NCI-H2081 treated with DMSO at 0.1 percent for 48 hours (cell line): ENCODE results near the gene NBPF15.
"Not testable (repeated sequence)": the region's sequence is repeated elsewhere in the genome, so short reads cannot be mapped to it uniquely, and the experiment has no call there.

Experiments used
- DNase-seq: peaks from one replicate; lab custom pipeline; 2025; lab: John Stamatoyannopoulos, UW

Gene NBPF15, protein sequence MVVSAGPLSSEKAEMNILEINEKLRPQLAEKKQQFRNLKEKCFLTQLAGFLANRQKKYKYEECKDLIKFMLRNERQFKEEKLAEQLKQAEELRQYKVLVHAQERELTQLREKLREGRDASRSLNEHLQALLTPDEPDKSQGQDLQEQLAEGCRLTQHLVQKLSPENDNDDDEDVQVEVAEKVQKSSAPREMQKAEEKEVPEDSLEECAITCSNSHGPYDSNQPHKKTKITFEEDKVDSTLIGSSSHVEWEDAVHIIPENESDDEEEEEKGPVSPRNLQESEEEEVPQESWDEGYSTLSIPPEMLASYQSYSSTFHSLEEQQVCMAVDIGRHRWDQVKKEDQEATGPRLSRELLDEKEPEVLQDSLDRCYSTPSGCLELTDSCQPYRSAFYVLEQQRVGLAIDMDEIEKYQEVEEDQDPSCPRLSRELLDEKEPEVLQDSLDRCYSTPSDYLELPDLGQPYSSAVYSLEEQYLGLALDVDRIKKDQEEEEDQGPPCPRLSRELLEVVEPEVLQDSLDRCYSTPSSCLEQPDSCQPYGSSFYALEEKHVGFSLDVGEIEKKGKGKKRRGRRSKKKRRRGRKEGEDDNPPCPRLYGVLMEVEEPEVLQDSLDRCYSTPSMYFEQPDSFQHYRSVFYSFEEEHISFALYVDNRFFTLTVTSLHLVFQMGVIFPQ

DNA sequence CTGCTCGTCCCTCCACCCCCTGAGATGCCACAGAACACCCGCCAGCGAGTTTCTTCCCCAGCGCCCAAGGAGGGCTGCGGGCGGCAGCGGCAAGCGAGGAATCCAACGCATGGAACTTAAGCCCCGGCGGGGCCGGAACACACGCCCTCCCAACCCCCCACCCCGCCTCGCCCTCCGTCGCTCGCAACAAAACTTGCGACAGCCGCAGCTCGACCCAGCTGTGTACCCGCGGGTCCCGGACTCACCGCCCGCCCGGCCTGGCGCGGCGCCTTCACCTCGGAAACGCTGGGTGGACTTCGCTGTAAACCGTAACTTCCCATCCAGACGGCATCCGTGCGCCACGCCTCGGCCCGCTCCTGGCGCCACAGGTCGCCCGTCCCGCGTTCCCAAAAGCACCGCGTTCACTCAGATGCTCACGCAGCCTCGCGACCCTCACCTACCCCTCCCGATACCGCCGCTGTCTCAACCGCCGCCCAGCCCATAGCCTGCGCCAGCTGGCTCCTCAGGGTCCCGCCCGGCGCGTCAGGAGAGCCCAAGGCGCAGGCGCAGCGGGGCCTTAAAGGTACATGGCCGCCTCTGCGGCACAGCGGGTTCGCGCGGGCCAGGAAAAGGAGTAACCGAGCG, at the start of gene NBPF15:
Gene NBPF15, minus strand, starts transcription at position 534 of the 624 bp plus-strand sequence. CDS start 21,666 bp downstream, outside the sequence.
- not testable (repeated sequence) for DNase-seq

DNA sequence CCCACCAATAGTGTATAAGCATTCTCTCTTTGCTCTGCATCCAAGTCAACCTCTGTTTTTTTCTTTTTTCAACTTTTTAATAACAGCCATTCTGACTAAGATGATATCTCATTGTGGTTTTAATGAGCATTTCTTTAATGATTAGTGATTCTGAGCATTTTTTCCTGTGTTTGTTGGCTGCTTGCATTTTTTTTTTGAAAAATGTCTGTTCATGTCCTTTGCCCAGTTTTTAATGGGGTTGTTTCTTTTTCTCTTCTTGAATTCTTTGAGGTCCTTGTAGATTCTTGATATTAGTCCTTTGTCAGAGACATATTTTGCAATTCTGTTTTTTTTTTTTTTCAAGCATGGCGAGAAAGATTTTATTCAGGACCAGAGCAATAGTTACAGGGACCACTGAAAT, 35.0 kb upstream of the NBPF15 start:
- not testable (repeated sequence) for DNase-seq

GRCh38 chr1:144494130-144494529, 32.7 kb upstream of the NBPF15 start:
- DNase-seq: not testable (repeated sequence)

- DNase-seq: not testable (repeated sequence)
These were observed 28.9 kb upstream of the NBPF15 start for GRCh38 chr1:144490394-144490793.

- not testable (repeated sequence) for DNase-seq
These were observed 25.5 kb upstream of the NBPF15 start for GRCh38 chr1:144487002-144487401.

- not testable (repeated sequence) for DNase-seq
These were observed 23.9 kb upstream of the NBPF15 start for GRCh38 chr1:144485048-144485993.

GRCh38 chr1:144473897-144474296, 12.4 kb upstream of the NBPF15 start:
- DNase-seq: not testable (repeated sequence)

DNA sequence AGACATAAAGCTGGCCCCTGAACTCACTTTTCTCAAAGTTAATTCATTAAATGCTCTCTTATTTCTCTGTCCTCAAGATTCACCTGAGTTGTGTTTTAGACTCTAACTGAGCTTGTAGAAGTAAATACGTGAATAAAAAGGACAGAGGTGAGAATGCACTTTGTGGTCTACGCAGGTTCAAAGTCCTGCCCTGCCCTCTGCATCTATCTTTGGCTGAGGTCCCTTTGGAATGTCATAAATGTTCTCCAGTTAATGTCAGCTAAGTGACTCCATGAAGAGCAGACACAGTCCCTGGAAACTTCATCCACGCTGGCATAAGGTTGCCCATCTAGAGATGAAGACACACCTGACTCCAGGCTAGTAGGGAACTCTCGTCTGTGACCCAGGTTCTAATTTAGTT, 10.0 kb upstream of the NBPF15 start:
- DNase-seq: not testable (repeated sequence)

DNA sequence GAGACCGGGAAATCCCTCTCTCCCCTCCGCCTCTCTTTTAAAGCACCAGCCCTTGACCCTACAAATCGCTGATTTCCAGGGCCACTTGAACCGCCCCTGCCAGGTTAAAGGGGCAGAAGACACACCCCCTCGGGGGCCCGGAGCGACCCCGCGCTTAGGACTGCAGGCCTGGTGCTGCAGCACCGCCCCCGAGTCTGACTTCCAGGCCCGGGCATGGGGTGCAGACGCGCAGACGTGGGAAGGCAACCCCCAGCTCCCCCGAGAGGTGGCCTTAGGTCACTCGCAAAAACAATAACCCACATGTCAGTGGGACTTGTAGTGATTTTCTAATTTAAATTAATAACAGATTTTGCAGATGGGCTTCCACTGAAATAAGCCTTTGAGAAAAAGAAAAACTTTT, 309 bp upstream of the NBPF15 start:
- DNase-seq: not testable (repeated sequence)

GRCh38 chr1:144460686-144461085, 783 bp downstream of the NBPF15 start:
- not testable (repeated sequence) for DNase-seq

- DNase-seq: not testable (repeated sequence)
These were observed 19.1 kb downstream of the NBPF15 start for GRCh38 chr1:144442402-144442801.

- not testable (repeated sequence) for DNase-seq
These were observed 21.7 kb downstream of the NBPF15 start for GRCh38 chr1:144439737-144440136.

DNA sequence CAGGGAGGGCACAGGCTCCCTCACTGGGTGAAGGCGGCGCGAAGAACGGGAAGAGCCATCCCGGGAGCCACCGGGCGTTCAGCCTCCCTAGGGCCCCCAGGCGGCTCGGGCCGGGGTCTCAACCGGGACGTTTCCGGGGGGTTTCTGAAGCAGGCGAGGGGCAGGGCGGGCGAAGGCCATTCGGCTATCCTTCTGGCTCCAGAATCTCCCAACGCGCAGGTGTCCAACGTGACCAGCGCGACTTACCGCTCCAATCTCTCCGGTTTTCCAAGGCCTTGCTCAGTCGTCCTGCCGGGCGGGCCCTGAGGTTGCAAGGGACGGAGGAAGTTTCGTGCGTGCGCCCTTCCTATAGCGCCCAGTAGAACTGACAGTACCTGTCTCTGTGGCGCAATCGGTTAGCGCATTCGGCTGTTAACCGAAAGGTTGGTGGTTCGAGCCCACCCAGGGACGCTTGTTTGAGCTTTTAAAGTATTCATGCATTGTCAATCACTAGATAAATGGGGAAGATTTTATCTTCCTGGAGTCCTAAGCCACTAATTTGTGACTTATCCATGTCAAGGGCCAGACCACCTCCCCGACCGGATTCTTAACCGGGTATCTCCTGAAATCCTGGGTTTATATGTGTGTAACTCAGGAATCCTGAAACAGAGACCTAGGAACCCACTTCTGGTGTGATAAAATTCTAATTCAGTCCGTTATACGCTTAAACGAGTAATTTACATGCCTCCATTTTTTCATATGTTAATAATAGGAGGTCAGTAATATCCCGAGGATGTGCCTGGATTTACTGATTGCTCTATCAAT, 42.4 kb downstream of the NBPF15 start:
- not testable (repeated sequence) for DNase-seq

GRCh38 chr1:144413404-144414118, 47.9 kb downstream of the NBPF15 start:
- DNase-seq: not testable (repeated sequence)

GRCh38 chr1:144412491-144413403, 48.7 kb downstream of the NBPF15 start:
- peak; percentile 89 for DNase-seq

GRCh38 chr1:144412068-144412471, 49.4 kb downstream of the NBPF15 start:
- DNase-seq: peak; percentile 23

DNA sequence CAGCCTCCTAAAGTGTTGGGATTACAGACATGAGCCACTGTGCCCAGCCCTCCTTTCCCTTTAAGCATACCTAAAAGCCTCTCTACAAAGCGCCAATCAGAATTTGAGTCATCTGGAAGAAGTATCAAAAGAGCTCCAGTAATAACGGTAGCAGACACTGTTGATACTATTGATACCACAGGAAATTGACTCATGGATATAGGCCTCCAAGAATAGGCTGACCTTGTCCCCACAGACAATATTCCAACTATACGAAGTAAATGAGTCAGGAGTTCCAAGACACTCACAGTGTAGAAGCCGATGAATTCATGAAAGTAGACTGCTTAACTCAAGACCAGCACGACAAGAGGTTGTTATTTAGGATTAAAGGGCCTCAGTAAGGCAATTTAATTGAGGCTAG, 58.7 kb downstream of the NBPF15 start:
- DNase-seq: not testable (repeated sequence)

DNA sequence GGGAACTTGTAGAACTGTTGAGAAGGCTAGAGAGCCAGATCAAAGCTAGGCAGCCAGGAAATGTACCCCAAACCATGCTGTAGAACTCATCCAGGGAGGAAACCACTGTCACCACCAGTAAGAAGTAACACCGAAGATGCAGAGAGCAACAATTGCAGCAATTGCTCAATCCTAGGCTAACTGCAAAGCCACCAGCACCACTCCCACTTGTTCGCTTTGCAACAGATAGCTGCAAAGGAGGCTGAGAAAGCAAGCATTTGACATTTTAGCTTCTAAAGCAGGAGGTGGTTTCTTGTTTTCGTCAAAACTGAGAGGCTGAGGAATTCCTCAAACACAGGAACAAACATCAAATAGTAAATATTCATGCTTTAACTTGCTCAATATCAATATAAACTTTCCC, 89.8 kb downstream of the NBPF15 start:
- DNase-seq: not testable (repeated sequence)
